NCI-H2227 treated with DMSO at 0.1 percent for 48 hours (cell line): ENCODE data around the gene GAK.

Experiments
- DNase-seq: peaks from one replicate; lab custom pipeline; 2025; lab: John Stamatoyannopoulos, UW

Gene GAK

DNA sequence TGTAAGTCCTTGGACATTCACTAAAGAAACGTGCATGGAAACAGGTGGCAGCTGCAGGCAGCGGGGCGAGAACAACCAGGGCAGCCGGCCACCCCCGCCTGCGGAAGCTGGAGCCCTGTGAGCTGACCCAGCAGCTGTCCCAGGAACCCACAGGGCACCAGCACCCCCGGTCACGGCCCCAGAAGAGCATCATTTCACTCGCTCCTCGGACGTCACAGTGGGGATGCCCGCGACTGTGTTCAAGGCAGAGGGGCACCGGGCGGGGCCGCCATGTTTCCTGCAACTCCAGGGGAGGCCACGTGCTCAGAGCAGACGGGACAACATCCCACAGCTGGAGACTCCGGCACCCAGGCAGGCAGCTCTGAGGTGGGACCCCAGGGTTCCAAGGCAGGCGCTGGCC, 61.2 kb downstream of the GAK start:
- no peak for DNase-seq

DNA sequence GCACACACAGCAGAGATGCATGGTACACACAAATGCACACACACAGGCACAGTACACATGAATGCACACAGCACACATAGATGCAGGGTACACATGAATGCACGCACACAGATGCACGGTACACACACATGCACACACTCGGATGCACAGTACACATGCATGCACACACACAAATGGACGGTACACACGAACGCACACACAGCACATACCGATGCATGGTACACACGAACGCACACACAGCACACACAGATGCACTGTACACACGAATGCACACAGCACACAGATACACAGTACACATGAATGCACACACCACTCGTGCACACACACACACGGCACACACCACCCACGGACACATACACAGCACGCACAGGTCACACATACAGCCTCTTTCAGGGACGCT, 62.3 kb downstream of the GAK start:
- no peak for DNase-seq

DNA sequence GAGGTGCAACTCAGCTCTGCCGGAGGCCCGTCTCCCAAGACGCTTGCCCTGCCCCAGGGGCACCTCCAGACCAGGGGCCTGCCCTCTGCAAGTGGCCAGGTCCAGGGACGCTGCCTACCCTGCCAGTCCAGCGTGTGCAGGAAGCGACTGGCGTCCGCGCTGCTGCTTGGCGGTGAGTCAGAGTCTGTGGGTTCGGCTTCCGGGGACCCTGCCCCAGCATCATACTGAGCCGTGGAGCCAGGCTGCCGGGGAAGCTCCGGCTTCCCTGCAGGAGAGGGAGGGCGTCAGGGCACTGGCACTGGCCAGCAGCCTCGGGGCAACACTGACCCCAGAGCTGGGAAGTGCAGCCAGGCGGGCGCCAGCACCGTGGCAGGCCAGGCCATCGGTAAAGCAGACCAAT, 63.7 kb downstream of the GAK start:
- DNase-seq: no peak

DNA sequence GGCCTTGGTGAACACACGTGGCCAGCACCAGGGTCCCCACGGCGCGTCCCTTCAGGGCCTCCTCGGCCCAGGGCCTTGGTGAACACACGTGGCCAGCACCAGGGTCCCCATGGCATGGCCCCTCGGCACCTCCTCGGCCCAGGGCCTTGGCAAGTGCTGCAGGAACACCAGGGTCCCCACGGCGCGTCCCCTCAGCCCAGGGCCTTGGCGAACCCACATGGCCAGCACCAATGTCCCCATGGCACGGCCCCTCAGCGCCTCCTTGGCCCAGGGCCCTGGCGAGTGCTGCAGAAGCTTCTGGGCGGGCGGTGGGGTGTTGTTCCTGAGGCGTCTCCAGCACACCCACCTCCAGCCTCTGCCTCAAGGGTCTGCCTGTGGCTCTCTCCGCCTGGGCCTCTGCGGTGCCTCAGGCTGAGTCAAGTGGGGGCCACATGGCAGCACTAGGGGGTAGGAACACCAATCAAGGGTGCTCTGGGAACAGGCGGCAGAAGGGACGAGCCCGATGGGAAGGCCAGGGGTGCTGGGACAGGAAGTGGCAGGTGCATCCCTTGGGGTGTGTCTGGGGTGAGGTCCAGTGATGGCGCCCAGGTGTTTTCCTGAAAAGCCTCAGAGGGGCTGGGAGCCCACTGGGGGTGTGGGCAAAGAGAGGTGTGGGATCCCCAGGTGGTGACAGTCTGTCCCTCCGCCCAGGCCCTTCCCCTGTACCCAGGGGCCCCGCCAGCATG, 64.4 kb downstream of the GAK start:
- no peak for DNase-seq

DNA sequence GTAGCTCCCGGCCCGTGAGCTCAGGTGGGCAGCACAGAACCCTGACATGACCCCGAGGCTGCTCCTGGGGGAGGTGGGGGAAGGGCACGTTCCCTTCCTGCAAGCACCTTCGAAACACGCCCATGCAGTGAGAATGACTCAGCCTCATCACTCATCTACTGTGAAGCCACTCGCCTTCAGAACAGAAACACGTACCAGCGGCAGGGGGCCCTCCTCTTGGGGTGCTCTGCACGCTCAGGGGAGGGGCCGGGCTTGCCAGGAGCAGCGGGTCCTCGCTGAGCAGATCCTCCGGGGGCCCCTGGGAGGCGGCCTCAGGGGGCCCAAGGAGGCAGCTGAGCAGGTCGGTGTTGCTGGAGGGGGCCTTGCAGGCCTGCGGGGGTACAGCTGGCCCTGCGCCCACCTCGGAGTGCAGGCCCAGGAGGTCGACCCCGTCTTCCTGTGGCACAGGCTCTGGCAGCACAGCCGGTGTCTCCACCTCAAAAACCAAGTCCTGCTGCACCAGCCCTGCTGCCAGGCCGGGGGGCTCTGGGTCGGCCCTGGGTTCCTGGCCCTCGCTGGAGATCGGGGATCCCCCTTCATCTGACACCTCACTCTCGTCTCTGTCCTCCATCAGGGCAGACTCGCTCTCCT, 65.2 kb downstream of the GAK start:
- DNase-seq: no peak

DNA sequence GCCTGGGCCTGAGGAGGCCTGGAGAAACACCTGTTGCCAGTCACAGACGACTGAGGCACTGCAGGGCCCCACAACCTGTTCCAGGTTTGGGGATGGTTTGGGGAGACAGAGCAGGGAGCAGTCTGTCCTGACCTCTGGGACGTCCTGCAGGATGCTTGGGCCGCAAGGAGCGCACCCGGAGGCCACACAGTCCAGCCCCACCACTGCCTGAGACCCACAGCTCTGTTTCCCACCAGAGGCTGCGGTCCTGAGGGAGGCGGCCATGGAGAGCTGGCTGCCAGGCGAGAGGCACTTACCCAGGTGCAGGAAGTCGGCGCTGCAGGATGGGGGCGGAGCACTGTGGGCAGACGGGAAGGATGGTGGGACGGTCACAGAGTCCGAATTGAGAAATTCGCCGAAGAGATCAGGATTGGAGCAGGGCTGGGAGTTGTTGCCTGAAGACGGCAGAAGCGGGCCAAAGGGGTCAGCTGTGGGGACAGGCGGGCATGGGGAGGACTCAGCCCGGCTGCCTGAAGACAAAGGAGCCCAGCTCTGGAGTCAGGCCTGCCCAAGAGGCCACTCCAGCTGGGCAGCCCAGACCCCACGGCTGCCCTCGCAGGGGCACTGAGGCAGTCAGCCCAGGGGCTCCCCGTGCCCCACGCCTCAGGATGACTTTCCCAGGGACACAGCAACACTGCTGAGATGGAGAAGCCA, 65.9 kb downstream of the GAK start:
- no peak for DNase-seq

DNA sequence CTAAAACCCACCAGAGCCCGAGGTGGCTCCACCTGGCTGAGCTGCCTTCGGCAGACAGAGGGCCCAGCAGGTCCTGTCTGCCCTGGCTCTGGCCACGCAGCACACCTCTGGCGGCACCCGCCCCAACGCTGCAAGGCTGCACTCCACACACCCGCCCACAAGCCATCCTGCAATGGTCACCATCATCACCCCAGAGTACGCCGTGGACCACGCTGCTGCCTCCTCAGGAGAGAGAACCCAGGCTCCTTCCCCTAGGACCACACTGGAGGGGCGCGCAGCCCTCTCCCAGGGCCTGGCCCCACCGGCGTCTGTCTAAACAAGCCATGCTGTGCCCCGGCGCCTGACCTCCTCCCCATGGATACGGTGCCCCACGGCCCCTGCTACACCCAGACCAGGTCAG, 66.5 kb downstream of the GAK start:
- DNase-seq: no peak

DNA sequence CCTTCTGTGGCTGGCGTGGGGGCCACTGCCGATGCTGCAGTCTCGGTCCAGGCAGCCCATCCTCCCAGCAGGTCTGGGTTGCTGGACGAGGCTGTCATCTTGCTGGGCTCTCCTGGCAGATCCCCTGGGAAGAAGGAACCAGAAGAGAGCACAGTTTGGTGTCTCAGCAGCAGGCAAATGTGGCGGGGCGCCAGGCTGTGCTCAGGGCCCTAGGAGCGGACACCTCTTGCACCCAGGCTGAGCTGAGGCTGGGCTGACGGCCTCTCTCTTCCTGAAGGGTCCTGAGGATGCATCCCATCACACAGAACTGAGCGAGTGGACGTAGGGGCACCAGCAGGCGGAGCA, 67.0 kb downstream of the GAK start:
- no peak for DNase-seq

DNA sequence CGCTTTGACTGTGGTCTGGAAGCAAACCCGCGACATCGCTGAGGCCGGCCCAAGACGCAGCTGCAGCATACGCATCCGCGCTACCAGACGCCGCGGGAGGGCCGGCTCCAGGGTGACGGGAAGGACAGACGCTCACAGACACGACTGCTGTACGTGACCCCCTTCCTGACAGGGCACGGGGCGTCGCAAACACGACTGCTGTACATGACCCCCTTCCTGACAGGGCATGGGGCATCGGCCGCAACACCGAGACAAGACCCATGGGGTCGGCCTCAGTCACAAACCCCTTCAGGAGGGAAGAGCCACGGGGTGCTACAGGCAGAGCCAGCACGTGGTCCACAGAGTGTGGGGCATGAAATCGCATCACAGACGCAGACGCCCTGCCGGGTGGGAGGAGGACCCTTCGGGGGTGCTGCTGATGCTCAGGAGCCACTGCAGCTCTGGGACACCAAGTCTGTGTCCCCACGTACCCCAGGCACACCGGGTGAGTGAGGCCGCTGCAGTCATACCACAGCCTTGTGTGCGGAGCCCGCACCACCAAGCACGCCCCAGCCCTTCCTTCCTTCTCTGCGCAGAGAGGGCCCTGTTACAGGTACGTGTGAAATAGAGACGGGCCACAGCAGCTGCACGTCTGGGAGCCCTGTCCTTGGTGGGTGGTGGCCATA, 67.5 kb downstream of the GAK start:
- DNase-seq: no peak

DNA sequence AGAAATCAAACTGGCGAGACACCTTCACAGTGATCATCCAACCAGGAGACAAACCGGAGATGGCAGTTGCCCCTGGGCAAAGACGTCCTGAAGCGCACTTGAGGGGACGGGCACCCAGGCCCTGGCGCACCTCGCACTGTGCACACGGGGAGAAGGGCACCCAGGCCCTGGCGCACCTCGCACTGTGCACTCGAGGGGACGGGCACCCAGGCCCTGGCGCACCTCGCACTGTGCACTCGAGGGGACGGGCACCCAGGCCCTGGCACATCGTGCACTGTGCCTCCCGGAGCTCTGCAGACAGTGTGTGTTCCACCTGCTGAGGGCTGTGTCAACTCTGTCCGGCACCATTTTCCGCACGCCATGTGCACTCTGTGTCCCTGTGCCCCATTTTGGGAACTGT, 71.6 kb downstream of the GAK start:
- no peak for DNase-seq

DNA sequence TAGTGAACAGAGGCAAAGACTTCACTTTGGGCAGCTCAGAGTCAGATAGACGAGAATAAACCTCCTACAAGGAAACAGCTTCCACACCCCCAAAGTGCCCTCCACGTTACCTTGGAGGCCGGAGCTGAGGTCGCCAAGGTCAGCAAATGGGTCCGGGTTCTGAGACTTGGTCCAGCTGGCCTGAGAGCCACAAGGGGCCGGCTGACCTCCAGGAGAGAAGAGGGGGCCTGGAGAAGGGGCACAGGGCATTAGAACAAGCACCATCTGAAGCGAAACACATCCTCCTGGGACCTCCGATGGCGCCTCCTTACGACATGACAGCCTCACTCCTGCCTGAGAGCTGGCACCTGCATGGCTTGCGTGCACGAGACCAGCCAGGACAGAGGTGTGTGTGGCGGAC, 72.6 kb downstream of the GAK start:
- no peak for DNase-seq

DNA sequence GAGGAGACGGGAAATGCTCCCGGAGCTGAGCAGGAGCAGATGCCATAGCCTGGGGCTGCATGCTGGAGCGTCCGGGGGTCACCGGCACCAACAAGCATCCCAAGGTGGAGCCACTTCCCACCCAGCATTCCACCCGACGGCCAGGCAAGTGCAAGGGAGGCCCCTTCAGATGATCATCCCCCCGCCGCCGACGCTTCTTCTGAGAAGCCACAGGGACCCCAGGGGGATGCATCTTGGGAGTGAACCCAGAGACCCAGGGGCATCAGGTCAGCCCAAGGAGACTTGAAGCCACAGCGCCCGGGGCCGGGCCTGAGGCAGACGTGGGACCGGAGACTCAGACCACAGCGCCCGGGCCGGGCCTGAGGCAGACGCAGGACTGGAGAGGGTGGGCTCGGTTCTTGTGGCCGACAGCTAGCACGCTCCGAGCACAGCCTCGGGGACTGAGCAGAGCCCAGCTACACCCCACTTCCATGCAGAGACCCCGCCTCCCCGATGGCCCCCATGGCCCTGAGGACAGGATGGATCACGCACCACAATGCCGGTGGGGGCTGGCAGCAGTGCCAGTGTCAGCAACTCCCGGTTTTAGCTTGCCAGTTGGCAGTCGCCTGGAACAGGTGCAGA, 73.2 kb downstream of the GAK start:
- no peak for DNase-seq

DNA sequence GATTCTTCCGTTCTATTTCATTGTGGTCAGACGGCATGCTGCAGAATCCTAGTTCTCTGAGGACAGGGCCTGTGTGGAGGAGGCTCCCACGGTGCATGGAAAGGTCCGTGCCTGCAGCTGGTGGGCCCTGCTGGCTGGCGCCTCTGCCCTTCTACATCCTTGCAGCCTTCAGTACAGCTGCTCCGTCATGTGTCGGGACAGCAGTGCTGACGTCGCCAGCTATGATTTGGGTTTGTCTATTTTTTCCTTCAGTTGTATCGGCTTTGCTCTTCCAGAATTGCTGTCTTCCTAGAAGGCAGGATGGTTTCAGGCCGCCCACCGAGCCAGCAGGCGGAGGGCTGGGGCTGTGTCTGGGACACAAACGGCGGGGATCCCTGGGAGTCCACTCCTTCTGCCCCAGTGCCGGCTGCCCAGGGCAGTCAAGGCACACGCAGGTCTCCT, 74.1 kb downstream of the GAK start:
- DNase-seq: no peak

DNA sequence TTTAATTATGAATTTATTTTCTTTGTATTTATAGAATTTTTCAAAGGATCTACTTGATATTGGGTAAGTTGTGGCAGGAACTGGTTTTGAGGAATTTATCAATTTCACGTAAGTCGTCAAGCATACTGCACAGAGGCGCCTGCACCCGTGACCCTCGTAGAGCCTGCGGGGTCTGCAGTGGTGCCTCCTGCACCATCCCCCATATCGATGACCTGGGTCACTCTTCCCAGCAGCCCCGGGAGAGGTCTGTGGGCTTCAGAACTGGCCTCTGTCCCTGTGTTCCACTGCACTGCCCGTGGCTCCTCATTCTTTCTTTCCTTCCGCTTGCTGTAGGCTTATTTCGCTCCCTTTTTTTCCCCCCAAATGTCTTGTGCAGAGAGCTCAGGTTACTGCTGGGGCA, 74.7 kb downstream of the GAK start:
- DNase-seq: no peak

DNA sequence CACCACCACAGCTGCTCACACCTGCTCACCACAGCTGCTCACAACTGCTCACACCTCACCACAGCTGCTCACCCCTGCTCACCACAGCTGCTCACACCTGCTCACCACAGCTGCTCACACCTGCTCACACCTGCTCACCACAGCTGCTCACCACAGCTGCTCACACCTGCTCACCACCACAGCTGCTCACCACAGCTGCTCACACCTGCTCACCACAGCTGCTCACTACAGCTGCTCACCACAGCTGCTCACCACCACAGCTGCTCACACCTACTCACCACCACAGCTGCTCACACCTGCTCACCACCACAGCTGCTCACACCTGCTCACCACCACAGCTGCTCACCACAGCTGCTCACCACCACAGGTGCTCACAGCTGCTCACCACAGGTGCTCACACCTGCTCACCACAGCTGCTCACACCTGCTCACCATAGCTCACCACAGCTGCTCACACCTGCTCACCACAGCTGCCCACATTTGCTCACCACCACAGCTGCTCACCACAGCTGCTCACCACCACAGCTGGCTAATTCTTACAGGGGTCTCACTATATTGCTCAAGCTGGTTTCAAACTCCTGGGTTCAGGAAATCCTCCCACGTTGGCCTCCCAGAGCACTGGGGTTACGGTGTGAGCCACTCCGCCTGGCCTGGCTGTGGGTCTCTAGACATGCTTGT, 75.8 kb downstream of the GAK start:
- no peak for DNase-seq

DNA sequence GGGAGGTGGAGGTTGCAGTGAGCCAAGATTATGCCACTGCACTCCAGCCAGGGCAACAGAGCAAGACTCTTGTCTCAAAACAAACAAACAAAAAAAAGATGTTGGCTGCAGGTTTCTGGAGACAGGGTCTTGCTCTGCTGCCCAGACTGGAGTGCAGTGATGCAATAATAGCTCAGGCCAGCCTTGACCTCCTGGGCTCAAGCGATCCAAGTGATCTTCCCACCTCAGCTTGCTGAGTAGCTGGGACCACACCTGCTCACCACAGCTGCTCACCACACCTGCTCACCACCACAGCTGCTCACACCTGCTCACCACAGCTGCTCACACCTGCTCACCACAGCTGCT, 76.3 kb downstream of the GAK start:
- no peak for DNase-seq

DNA sequence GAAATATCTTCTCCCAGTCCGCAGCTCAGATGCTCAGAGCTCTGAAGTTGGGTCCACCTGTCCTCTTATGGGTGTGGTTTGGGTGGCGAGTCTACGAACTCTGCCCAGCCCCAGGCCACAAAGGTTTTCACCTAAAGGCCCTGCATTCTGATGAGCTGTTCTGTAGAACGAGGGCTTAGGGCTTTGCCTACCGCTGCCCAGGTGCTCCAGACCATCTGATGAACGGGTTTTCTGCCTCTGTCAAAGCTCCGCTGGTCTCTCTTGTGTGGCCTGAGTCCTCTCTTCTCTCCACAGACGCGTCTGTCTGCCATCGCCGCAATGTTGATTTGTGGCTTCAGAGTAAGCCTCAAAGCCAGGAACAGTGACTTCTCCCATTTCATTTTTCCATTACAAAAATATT, 77.8 kb downstream of the GAK start:
- no peak for DNase-seq

DNA sequence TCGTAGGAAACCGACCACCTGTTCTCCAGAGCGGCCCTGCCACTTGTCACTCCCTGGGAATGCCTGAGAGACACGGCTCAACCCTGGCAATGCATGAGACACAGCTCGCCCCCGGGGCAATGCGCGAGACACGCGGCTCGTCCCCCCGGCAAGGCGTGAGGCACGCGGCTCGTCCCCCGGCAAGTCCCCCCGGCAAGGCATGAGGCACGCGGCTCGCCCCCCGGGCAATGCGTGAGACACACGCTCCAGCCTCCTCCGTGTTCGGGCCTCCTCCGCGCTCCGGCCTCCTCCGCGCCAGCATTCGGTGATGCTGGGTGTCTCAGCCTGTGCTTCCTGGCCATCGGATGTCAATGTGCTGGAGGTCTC, 78.7 kb downstream of the GAK start:
- no peak for DNase-seq

DNA sequence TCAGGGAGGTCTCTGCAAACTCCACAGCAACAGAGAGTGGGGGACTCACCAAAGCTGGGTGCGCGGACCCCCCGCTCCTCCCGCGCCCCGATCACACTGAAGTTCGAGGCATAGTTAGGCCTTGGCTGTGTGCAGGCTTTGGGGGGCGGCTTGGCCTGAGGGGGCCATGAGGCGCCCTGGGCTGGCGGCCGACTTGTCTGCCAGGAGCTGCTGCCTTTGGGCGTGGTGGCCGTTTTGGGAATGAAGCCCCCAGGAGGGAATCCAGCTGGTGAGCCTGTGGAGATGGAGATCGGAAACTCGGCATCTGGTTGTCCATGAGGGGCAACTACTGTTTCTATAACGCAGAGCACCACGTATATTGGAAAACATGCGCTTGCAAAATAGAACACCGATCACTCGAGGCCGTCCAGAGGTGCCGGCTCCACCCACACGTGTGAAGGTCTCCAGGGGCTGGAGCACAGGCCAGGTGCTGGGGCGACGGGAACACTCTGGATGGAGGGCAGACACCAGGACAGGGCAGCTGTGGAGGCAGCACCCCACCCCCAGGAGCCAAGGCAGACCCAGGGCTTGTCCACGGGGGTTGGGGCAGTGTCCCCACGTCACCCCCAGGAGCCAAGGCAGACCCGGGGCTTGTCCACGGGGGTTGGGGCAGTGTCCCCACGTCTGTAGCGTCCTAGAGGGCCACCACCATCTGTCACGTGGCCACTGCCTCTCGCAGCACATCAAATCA, 80.2 kb downstream of the GAK start:
- DNase-seq: no peak

DNA sequence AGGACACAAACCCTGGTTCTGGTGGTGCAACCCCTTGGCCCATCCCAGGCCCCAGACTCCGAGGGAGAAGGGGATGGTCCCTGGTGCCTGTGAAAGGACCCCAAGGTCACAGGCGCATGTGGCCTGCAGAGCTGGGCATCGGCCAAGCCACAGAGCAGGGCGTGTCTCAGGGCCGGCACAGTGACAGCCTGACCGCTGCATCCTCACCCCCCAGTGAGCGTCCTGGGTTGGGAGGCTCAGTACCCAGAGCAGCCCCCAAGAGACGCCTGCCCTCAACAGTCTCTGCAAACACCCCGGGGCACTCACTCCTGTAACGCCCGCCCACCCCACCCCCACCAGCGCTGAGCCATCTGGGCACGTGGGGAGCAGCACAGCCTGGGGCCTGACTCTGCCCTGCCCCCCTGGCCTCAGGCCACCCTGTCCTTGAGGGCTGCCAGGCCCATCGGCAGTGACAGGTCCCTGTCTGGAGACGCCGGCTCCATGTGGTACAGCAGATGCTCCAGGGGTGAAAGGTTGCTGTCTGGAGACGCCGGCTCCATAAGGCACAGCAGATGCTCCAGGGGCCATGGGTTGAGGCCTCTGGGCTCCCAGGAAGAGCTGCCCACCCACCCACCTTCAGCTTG, 81.7 kb downstream of the GAK start:
- no peak for DNase-seq
